ENCODE data around the gene NT5DC2. TPM values are rescaled to one million over a fixed set of nuclear protein-coding genes. Genes with fewer than 3 reads are reported as not detected.

The NT5DC2 gene
- total RNA-seq, 4 donors from 2014 or later, result 18.3 to 50.3 (median 39.5) TPM

DNA sequence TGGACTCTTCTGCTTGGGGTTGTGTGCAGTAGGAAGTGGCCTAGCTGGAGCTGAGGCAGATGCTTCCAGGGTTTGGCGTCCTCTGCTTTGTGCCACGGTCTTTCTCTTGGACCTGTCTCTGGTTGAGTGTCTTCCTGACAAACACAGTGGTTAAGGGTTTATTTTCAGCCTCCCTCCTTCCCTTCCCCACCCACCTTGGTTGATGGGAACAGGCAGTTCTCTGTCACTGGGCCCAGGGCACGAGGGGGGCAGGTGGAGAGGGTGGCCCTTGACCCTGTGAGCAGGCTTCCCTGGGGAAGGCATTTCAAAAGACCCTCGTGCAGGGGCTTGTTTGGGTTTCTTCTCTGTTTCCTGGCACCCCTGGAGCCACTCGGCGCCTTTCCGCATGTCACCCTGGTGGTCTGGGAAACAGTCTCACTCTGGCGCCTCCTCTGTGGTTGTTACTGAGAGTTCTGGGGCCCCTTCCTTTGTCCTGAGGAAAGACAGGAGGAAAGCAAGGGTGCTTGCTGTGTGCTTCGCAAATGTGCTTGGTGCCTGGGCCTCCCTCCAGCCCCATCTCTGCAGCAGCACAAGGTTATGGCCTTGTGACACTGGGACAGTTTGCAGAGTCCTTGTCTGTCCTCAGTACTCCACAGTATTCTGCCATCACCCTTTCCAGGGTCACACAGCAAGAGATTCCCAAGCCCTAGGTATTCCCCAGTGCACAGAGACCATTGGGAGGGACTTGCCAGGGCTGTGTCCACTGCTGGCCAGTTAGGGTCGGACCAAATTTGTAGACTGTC, 48.8 kb downstream of the NT5DC2 start:
- no peak for ATAC-seq (ENCODE audit: low FRiP score)
- TF ChIP-seq, protein P1, sequence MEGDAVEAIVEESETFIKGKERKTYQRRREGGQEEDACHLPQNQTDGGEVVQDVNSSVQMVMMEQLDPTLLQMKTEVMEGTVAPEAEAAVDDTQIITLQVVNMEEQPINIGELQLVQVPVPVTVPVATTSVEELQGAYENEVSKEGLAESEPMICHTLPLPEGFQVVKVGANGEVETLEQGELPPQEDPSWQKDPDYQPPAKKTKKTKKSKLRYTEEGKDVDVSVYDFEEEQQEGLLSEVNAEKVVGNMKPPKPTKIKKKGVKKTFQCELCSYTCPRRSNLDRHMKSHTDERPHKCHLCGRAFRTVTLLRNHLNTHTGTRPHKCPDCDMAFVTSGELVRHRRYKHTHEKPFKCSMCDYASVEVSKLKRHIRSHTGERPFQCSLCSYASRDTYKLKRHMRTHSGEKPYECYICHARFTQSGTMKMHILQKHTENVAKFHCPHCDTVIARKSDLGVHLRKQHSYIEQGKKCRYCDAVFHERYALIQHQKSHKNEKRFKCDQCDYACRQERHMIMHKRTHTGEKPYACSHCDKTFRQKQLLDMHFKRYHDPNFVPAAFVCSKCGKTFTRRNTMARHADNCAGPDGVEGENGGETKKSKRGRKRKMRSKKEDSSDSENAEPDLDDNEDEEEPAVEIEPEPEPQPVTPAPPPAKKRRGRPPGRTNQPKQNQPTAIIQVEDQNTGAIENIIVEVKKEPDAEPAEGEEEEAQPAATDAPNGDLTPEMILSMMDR (IDR thresholded peaks at IDR 0.05), result no peak
- no peak for DNase-seq (ENCODE audit: low spot score)

DNA sequence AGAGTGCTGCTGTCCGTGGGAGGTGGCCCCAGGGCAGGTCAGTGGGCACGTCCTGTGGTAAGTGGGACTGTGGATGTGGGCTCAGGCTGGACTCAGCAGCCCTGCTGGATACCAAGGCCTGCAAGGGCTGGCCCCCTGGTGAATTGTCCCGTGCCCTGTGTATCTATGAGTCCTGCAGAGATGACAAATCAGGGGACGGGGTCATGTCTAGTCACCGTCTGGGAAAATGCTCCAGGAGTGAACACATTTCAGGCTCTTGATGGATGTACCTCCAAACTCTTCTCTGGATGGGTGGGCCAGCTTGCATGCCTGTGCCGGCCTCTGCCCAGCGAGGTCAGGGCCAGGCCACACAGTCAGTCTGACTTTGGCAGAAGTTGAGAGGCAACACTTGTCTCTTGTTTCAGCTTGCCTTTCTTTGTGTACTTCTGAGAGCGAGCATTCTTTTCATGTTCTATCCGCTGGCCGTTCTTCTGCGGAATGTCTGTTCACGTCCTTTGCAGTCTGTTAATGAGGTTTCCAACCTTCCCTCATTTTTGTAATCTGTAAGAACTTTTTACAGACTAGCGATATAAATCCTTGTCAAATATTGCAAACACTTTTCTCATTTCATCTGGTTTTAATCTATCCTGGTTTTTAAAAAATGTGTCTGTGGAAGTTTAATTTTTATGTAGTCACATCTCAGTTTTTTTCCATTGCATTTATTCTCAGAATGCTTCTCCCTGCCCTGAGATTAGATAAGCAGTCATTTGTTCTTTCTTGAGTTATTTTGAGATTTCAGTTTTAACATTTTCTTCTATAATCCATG, 49.9 kb downstream of the NT5DC2 start:
- TF ChIP-seq, protein P1 (IDR thresholded peaks at IDR 0.05), result no peak
- DNase-seq (ENCODE audit: low spot score) (no peak), ATAC-seq (ENCODE audit: low FRiP score) (peak; percentile 7)

DNA sequence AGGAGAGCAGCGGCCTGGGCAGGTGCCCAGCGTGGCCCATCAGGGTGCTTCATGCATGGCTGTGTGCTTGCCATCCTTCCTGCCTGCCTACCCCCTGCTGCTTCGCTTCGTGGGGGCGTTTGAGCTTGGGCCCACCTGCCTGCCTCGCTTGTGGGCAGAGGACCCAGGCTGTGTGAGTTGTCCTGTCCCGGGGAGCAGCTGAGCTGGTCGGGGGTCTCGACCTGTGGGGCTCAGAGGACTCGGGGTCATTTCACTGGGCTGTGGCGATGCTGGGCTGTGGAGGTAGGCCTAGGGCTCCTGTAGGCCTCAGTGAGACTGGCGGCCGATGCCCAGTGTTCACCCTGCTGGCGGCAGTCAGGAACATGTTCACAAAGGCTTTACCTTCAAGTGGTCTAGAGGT, 50.6 kb downstream of the NT5DC2 start:
- no peak for ATAC-seq (ENCODE audit: low FRiP score)
- TF ChIP-seq, protein P1 (IDR thresholded peaks at IDR 0.05), result no peak
- no peak for DNase-seq (ENCODE audit: low spot score)

DNA sequence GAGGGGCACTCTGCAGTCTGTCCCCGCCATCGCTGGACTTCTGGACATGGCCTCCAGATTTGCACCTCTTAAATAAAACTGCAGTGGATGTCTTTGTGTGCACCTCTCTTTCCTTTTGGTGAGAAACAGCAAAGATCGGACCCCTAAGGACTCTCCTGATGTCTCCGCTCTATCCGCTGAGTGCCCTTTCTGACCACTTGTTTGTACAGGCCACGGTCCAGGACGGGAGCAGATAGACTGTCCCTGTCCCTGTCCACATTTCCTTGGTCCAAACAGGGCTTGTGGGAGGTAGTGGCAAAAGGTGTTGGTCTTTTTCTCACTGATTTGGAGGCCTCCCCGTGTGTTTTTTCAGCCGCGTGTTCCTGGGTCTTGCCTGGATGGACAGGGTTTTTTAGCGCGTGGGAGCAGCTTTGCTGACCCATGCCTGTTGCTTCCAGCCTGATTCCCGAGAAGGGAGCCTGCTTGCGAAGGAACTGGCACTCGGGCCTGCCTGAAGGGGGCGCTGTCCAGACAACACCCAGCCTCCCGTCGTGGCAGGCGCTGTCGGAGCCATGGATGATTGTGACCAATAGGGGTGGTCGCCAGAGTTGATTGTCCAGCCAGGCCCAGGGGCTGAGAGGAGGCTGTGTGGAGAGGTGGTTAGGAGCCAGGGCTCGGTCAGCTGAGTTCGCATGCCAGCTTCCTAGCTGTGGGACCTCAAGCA, 51.7 kb downstream of the NT5DC2 start:
- TF ChIP-seq, protein P1 (IDR thresholded peaks at IDR 0.05), result no peak
- ATAC-seq (ENCODE audit: low FRiP score), result no peak

DNA sequence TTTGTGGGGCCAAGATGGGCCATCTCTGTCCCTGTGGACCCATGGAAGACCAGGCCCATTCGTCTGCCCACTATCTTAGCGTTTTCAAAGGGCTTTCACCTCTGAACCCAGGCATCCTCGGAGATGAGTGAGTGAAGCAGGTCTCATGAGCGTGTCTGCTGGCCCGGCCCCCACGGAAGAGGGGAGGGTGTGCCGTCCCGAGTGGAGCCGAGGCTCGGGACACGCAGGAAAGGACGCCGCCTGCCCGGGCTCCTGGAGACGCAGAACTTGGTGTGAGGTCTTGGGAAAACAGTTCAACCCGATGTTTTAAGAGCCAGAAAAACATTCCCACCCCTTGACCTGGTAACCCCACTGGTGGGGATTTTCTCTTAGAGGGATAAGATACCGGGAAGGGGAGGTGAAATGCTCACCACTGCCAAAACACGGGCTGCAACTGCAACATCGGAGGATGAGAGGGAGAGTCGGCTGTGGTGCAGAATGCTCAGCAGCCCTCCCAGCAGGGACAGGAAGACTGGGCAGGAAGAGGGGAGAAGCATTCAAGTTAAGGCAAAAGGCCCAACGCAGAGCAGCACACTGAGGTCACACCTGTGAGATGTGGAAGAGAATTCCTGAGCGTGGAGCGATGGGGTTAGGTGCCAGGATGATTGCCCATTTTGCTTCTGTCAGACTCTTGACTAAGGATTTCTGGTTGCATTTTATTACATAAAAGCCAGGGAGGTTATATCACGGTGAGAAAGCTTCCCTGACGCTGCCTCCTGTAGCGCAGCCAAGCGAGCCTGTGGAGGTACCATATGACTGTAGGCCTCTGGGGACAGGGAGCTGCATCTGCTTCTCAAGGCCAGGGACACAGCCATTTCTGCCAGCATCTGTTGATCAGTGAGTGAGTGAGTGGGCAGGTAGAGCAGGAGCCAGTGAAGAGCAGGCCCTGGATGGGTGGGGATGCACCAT, 52.6 kb downstream of the NT5DC2 start:
- TF ChIP-seq, protein P1 (IDR thresholded peaks at IDR 0.05), result no peak
- ATAC-seq (ENCODE audit: low FRiP score) (no peak), DNase-seq (ENCODE audit: low spot score) (no peak)

More for the DNA sequence above, 51.7 kb downstream of the NT5DC2 start:
- DNase-seq (ENCODE audit: low spot score), result no peak
